Prostate gland (tissue), 2 donors: Measurements from ENCODE around the gene BEST4. TPM values are rescaled to one million over a fixed set of nuclear protein-coding genes. Genes with fewer than 3 reads are reported as not detected.

Source experiments
- DNase-seq: peaks from one replicate; pipeline ENCODE4 v3.0.0-alpha.2; 2019; ENCODE audit warnings: low spot score
- H3K27ac ChIP-seq, 2 donors: fragments of 200-600 bp; sonication (generic); 2 replicates each; pipeline ENCODE4 v1.5.1; 2017 to 2019
- H3K27me3 ChIP-seq: fragments of 200-600 bp; sonication (generic); replicated peaks from 2 replicates; pipeline ENCODE4 v1.5.1; 2019; ENCODE audit not compliant: insufficient read depth
- H3K36me3 ChIP-seq, 2 donors: fragments of 200-600 bp; sonication (generic); 1 replicate in 1 of 2; 2 replicates in 1 of 2; pipeline versions ENCODE4 v1.5.1 to v1.8.1; 2017 to 2019
- H3K4me1 ChIP-seq: fragments of 200-600 bp; sonication (generic); replicated peaks from 2 replicates; pipeline ENCODE4 v1.5.1; 2019
- H3K4me3 ChIP-seq, 2 donors: fragments of 200-600 bp; sonication (generic); 2 replicates each; pipeline ENCODE4 v1.5.1; 2017 to 2019
- H3K9me3 ChIP-seq: fragments of 200-600 bp; sonication (generic); 2 replicates; pipeline ENCODE4 v1.5.1; 2017
- CTCF ChIP-seq, 4 experiments: fragments of 200-600 bp in 2 of 4; fragments of 450-650 bp in 2 of 4; sonication (generic) in 2 of 4; IDR thresholded peaks; 1 replicate in 3 of 4; 2 replicates in 1 of 4; pipeline ENCODE4 v1.5.1; 2016 to 2019; ENCODE audit warnings: antibody characterized with exemption in 4 of 4, mild to moderate bottlenecking in 2 of 4, moderate library complexity in 2 of 4
- POLR2A ChIP-seq: fragments of 450-650 bp; IDR thresholded peaks from one replicate; pipeline ENCODE4 v1.6.1; 2016; ENCODE audit warnings: antibody characterized with exemption, mild to moderate bottlenecking
- POLR2AphosphoS5 ChIP-seq: sonication (generic); formaldehyde crosslinking; IDR thresholded peaks from one replicate; pipeline ENCODE4 v1.6.1; 2017; ENCODE audit warnings: antibody characterized with exemption
- WGBS: methylation state at CpG from one replicate; pipeline ENCODE4 v1.1.5; 2018; 5-methylcytosine and 5-hydroxymethylcytosine counted together
- intact Hi-C: fragments of 100-400 bp; cut with DNase I; formaldehyde crosslinking; loops from one replicate; pipeline ENCODE4 v1.14.2; 2022
- total RNA-seq, 2 donors: library from RNA; depleted of rRNA; stranded (reverse); fragments of >200 nt; gene quantifications; one replicate each; pipeline ENCODE4 v1.1.0, GENCODE V29; 2016

The BEST4 gene
- total RNA-seq, 2 donors from 2014 or later: not detected

GRCh38 chr1:44831516-44831915 lies 43.5 kb upstream of the BEST4 start:
- Histone ChIP-seq H3K4me1 (no peaks in the 10 kb centered on the region), H3K27me3 (no peaks in the 10 kb centered on the region), H3K36me3 (no peaks in the 10 kb centered on the region), H3K27ac (no peak overlapping the region), H3K4me3 (no peak overlapping the region), H3K9me3 (no peaks in the 10 kb centered on the region)
- no peak for TF ChIP-seq POLR2A
- 33% methylated on average over 9 of the region's 9 CpGs for WGBS
- DNase-seq: no peak
- intact Hi-C loops: no loop called here

GRCh38 chr1:44830900-44831304 lies 42.9 kb upstream of the BEST4 start:
- DNase-seq: no peak
- Histone ChIP-seq H3K9me3 (no peaks in the 10 kb centered on the region), H3K36me3 (no peaks in the 10 kb centered on the region), H3K4me1 (no peaks in the 10 kb centered on the region), H3K27ac (no peak overlapping the region), H3K27me3 (no peaks in the 10 kb centered on the region), H3K4me3 (no peak overlapping the region)
- WGBS: 86% methylated on average over 10 of the region's 10 CpGs
- TF ChIP-seq POLR2AphosphoS5 (no peak), CTCF (IDR thresholded peaks at IDR 0.05) (no peak), POLR2A (no peak)
- intact Hi-C loops: no loop called here

GRCh38 chr1:44829506-44830384 lies 41.8 kb upstream of the BEST4 start:
- intact Hi-C loops: loop anchor here (10.0 kb wide), 1 partner anchor 475 kb away; no protein-coding TSS in a partner anchor
- no peak for DNase-seq
- Histone ChIP-seq H3K4me1 (no peaks in the 10 kb centered on the region), H3K36me3 (no peaks in the 10 kb centered on the region), H3K4me3 (no peak overlapping the region), H3K27ac (no peak overlapping the region), H3K27me3 (no peaks in the 10 kb centered on the region), H3K9me3 (no peaks in the 10 kb centered on the region)
- 84% methylated on average over 12 of the region's 12 CpGs for WGBS
- no peak for TF ChIP-seq POLR2AphosphoS5

GRCh38 chr1:44828841-44829440 lies 41.0 kb upstream of the BEST4 start:
- DNase-seq: no peak
- Histone ChIP-seq H3K27me3 (no peaks in the 10 kb centered on the region), H3K27ac (no peak overlapping the region), H3K9me3 (no peaks in the 10 kb centered on the region), H3K36me3 (no peaks in the 10 kb centered on the region), H3K4me3 (no peak overlapping the region), H3K4me1 (no peaks in the 10 kb centered on the region)
- intact Hi-C loops: loop anchor here (10.0 kb wide), 1 partner anchor 476 kb away; no protein-coding TSS in a partner anchor
- 94% methylated on average over 13 of the region's 15 CpGs for WGBS
- TF ChIP-seq POLR2A (no peak), CTCF (IDR thresholded peaks at IDR 0.05) (no peak), POLR2AphosphoS5 (no peak)

GRCh38 chr1:44828003-44828651 lies 40.2 kb upstream of the BEST4 start:
- intact Hi-C loops: loop anchor here (10.0 kb wide), 1 partner anchor 477 kb away; no protein-coding TSS in a partner anchor
- TF ChIP-seq POLR2A (no peak), CTCF (IDR thresholded peaks at IDR 0.05) (no peak), POLR2AphosphoS5 (no peak)
- no peaks in the 10 kb centered on the region for H3K4me1 ChIP-seq
- H3K27me3 ChIP-seq: no peaks in the 10 kb centered on the region
- no peak for DNase-seq
- no peaks in the 10 kb centered on the region for H3K36me3 ChIP-seq
- no peak overlapping the region for H3K27ac ChIP-seq
- WGBS: 94% methylated on average over 21 of the region's 21 CpGs
- H3K9me3 ChIP-seq: no peaks in the 10 kb centered on the region
- H3K4me3 ChIP-seq: no peak overlapping the region
